NCI-H2196 treated with DMSO at 0.1 percent for 48 hours (cell line): Measurements from ENCODE around the gene ANKRD28.
"Not testable (repeated sequence)": the region's sequence is repeated elsewhere in the genome, so short reads cannot be mapped to it uniquely, and the experiment has no call there.

Experiments
- DNase-seq: peaks from one replicate; lab custom pipeline; 2025; ENCODE audit not compliant: unreplicated experiment; lab: John Stamatoyannopoulos, UW

ANKRD28 gene

DNA sequence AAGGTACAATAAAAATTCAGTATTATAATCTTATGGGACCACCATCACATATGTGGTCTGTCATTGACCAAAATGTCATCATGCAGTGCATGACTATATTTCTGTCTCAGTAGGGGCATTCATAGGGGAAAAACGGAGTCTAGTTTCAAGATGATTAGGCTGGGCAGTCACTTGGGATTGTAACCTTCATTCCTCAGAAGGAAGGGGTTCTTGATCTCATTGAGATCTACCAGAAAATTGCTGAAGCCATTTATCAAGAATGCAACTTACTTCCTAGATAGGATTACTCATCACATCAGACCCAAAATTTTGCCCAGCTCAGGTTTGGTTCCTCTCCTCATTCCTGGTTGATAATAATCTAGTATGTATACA, 158.9 kb downstream of the ANKRD28 start:
- DNase-seq, result no peak

DNA sequence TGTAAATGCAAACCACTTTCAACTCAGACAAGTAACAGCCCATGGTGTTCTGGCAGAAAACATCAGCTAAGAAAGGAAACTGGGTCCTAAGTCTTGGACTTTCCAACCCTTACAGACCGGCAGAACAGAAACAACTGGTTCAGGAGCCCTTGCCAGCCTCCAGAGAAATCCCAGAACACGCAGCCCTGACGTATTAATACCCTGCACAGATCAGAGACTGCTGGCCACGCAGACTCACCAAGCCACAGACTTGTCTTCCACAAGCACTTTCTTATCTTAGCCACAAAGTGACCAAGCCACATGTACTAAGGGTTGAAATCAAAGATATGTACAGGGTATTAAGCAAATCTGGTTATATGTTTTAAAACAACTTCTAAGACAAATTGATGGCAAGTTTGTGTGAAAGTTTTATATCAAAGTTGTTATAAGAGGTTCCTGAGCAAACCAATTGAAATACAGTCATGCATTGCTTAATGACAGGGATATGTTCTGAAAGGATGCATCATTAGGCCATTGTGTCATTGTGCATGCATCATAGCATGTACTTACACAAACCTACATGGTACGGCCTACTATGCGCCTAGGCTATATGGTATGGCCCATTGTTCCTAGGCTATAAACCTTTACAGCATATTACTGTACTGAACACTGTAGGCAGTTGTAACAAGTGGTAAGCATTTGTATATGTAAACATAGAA, 159.4 kb downstream of the ANKRD28 start:
- DNase-seq, result no peak

DNA sequence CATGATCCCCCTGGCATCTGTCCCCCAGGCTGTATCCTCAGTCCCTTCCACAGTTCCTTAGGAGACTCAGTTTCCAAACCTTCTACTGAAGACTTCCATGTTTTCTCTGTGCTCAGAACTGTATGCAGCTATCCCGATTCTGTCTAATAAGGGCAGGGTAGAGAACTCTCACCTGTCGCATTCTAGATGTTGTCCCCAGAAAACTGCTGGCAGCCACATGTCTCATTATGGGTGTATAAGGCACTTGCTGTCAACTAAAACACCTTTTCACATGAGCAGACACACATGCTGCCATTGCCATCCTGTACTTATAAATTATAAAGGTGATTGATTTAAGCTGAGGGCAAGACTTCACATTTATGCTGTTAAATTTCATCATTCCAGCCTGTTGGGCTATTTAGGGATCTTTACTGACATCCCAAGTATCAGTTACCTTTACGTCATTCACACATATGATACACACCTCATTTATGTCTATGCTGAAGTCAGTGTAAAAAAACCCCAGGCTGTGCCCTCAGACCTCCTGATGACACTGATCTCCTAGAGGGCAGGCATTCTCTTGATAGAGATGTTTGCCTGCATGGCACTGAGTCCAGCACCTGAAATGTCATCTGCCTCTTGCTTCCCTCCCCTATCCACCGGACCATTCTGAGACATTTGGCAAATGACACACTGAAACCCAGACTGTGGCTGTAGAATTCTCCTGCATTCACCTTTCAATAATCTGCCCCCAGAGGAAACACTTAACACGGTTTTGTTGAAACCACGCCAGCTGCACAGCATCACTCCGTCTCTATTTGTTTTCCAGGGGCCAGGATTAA, 160.4 kb downstream of the ANKRD28 start:
- no peak for DNase-seq

DNA sequence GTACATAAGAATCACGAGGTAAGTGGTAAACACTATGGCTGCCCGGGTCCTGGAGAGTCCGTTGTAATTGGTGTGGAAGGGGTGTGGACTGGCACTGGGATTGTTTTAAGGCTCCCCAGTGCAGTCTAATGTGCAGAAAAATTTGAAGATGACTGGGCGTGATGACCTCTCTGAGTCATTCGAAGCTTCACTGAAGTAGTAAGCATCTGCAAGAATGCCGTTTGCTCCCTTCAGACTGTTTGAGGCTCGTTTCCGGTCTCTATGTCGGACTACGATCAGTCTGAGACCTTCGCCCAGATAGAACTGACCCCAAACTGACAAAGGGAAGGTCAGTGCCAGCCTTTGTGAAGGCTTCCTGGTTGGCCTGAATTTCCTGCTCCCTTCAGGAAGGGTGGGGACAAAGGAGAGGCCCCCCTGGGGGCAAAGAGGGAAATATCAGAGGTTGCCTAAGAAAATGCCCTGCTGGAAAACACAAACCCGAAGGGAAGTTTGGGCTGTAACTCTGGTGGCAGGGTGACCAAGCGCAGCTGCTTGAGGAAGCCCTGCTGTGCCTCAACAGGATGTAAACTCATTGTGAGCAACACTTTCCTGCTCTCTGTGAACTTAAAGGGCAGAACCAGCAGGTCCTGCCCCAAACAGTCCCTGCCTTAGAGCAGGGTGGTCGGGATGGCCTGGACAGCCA, 161.6 kb downstream of the ANKRD28 start:
- DNase-seq, result no peak

DNA sequence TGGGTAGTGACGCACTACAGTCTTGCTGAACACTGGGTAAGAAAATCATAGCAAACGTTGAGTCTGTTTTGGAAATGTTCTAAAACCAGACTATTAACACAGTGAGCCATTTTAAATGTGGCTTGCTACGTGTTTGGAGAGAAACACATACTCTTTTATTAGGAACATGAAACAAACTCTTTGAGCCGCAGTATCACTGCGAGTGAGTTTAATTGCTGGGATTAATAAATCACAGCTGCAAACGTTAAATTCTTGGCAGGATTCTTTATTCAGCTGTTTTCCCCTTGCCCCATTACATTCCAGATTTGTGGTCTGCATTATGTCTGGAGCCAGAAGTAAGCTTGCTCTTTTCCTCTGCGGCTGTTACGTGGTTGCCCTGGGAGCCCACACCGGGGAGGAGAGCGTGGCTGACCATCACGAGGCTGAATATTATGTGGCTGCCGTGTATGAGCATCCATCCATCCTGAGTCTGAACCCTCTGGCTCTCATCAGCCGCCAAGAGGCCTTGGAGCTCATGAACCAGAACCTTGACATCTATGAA, 162.6 kb downstream of the ANKRD28 start:
- DNase-seq, result no peak

DNA sequence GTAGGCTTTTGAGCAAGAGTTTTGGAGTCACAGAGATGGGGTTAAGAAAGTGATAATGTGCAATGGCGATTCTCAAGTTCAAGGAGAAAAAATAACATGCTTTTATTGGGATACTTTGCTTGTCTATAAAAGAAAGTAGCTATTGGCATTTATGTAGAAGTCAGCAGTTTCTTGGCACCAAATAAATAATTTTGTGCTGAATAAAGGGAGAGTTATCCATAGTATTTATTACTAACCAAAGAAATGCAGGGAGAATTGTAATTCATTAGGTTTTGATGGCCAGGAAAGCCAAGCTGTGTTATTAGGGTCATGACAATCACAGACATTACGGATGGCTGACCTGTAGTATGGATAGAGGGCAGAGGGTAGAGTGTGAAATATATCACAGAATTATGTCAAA, 163.1 kb downstream of the ANKRD28 start:
- DNase-seq, result no peak

DNA sequence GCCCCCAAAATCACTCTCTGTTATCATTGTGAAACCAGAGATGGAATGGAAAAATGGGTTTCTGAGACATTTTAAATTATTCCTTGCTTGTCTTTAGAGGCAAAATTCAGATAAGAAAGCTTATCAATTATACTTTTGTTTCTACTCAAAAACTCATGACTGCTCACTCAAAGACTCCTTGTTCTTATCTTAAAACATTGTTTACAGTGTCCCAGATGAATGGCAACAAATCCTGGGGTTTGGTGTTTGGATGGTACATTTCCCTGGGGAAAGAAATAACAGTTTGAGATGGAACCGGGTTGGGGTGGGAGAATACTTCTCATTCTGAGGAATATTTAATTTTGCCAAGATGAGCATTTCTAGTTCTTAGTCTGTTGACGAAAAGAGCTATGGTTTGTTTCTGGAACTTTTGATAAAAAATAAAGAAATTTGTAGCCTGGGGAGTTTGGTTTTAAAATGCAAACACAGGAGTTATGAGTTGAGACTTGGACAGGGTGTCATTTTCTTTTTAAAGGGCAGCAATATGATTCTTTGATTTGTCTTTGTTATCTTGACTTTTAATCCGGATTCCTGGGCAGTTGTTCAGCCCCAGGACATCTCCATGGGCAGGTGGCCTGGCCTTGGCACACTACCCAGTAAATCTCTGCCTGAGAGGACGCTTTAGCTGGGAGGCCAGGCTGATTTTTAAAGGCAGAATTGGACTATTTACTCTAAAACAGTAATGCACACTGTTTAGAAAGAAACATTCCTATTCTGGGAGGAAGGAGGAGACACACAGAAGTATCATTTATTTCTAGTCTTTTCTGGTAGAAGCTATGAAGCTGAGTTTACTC, 163.8 kb downstream of the ANKRD28 start:
- no peak for DNase-seq

DNA sequence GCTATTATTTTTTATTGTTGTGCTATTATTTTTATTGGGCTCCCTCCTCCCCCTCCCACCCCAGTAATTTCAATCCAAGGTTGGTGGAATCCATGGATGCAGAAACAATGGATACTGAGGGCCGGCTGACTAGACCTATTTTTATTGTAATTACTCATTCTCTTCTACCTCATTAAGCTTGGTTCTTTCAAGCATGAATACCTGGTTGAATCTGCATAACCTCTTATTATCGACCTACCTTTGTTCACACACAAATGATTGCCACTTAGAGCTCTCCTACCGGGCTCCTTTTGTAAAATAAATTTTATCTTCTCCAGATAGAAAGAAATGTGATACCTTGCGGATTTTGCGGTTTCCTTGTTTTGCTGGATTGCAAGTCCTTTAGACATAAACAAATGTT, 164.6 kb downstream of the ANKRD28 start:
- no peak for DNase-seq

DNA sequence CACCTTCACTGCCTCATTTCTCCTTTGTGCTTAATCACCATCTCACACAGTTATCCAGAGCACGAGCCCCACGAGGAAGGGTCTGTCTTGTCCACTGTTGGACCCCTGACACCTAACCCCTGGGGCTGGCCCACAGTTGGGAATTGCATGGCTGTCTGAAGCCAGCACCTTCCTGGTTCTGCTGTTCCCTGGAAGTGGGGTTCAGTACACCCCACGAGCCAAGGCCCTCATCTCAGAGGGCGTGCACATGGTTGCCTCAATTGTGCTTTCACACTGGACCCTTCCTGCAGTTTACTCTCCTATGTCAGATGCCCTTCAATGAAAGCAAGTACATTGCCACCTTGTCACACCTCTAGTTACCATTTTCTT, 165.6 kb downstream of the ANKRD28 start:
- DNase-seq, result no peak

DNA sequence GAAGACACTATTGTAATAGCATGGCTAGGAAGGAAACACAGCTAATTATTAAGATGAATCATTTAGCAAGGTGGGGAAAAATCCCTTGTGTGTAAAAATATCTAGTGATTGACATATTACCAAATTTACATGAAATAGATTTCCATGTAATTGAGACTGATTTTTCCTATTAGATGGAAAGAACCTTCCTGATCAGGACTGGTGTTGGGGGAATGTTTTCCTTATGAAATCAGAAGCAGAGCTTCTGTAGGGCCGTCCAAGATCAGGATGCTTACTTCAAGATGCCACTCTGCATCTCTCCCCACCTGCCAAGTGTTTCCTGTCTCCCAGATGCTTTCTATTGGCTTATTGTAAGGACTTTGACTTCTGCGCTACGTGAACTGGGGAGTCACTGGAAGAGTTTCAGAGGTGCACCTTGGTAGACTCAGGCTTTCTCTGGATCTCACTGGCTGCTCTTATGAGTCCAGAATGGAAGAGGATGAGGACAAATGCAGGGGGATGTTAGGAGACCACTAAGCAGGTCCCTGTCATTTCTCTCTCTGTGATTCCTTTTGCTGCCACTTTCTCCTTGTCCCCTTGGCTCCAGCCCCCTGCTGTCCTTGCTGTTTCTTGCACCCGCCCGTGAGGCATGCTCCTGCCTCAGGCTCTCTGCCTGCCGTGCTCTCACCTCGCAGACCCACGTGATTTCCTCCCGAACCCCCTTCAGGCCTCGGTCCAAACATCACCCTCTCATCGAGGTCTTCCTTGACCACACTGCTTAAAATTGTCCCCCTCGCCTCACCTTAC, 166.2 kb downstream of the ANKRD28 start:
- DNase-seq, result no peak

DNA sequence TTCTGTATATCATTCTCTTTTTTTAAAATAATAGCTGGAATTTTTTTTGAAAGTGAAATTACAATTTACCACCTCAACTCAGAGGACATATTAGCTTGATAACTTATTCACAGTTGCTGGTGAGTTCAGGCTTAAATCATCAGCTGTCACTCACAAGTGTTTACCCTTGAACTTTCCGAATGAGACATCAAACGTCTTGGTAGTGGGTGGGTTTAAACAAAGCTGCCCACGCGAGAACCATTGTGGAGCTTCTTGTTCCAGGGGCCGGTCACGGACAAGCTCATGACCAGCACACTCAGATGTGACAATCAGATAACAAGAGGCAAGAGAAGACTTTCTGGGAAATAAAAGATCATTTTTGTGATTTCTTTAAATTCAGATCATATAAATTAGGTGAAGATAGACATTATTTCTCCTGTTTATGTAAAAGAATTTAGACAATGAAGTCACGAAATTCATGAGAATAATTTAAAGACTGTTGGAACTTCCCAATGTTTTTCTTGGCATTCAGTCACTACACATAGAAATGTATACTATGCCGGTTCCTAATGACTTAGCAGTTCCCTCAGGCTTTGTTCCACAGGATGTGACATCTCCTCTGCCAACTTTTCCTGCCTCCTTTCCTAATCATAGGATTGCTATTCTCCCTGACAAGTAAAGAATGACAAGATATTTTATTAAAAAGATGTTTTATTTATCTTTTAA, 167.0 kb downstream of the ANKRD28 start:
- DNase-seq, result no peak

DNA sequence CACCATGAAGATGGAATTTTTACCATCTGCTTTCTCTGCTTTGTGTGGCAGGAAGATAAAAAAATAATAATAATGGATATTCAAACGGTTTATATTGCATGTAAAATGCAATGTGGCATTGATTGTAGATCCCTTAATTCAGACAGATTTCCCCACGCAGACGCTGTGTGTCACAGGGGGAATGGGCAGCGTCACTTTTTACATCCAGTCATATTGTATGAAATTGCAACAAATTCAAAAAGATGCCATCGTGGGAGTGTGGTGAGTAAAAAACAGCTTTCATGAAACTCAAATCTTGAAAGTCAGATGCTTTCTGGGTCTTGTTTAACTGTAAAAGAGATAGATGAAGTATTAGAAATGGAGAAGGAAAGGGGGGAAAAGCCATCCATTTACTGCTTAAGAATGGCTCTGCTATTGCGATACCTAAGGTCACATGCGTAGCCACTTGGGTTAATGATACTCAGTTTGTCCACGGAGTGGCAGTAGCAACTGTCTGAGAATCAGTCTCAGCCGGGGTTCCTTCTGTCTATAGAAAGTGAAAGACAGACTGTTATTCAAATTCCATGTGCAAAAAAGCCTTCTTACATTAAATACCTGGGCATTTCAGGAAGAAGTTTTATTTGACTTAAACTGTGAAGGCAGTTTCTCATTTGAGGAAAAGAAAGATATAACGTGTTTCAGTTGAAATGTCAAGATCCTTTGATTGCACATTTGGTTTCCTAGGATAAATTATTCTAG, 167.8 kb downstream of the ANKRD28 start:
- no peak for DNase-seq

DNA sequence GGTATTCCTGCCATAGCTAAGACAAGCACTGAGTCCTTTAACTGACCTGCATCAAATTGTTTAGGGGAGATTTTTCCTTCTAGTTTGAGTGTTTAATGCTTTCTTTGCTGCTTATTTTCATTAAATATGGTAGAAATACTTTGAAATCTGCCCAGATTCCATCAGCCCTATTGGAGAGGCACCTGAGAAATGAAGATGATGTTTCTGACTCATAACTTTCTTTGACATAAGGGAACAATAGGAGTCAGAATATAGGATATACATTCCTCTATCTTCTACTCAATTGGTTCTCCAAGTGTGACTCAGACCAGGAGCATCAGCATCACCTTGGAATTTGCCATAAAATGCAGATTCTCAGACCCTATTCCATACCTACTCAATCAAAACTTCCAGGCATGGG, 168.8 kb downstream of the ANKRD28 start:
- DNase-seq, result no peak

DNA sequence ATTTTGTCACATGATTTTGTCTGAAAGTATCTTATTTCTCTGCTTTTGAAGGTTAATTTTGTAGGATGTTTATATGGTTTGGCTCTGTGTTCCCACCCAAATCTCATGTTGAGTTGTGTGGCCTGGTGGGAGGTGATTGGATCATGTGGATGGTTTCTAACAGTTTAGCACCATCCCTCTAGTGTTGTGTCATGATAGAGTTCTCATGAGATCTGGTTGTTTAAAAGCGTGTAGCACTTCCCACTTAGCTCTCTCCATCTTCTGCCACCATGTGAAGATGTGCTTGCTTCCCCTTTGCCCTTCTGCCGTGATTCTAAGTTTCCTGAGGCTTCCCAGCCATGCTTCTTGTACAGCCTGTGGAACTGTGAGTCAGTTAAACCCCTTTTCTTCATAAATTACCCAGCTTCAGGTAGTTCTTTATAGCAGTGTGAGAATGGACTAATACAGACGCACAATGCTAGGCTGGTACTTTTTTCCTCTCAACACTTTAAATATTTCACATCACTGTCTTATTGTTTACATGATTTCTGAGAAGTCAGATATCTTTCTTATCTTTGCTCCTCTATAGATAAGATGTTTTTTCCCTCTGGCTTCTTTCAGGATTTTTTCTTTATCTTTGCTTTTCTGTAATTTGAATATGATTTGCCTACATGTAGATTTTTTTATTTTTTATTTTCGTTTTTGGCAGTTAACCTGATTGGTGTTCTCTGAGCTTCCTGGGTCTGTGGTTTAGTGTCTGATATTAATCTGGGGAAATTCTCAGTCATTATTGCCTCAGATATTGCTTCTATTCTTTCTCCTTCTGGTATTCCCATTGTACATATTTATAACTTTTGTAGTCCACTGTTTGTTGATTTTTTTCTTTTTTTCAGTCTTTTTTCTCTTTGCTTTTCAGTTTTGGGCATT, 174.0 kb downstream of the ANKRD28 start:
- DNase-seq, result no peak

DNA sequence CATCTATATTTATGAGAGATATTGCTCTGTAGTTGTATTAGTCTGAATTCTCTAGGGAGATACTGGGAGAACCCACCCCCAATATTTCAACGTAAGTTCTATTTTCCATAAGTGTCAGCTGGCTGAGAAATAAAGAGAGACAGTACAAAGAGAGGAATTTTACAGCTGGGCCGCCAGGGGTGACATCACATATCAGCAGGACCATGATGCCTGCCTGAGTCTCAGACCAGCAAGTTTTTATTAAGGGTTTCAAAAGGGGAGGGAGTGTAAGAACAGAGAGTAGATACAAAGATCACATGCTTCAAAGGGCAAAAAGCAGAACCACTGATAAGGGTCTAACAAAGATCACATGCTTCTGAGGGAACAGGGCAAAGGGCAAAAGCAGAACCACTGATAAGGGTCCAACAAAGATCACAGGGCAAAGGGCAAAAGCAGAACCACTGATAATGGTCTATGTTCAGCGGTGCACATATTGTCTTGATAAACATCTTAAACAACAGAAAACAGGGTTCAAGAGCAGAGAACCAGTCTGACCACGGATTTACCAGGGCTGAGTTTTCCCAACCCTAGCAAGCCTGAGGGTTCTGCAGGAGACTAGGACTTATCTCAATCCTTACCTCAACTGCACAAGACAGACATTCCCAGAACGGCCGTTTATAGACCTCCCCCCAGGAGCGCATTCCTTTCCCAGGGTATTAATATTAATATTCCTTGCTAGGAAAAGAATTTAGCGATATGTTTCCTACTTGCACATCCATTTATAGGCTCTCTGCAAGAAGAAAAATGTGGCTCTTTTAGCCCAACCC, 177.9 kb downstream of the ANKRD28 start:
- DNase-seq, result not testable (repeated sequence)
